Midbrain (tissue), 1 donor: Measurements from ENCODE around the gene PPP5C.

ENCODE experiments used
- DNase-seq: peaks from one replicate; lab custom pipeline; 2025; lab: John Stamatoyannopoulos, UW

PPP5C gene

GRCh38 chr19:46330319-46330918 is 16.5 kb upstream of the PPP5C start:
- no peak for DNase-seq

- DNase-seq: no peak
Observed at GRCh38 chr19:46337487-46337886, 9.4 kb upstream of the PPP5C start.

GRCh38 chr19:46339446-46339845 is 7.4 kb upstream of the PPP5C start:
- DNase-seq: no peak

GRCh38 chr19:46340051-46340659 is 6.7 kb upstream of the PPP5C start:
- no peak for DNase-seq

GRCh38 chr19:46341937-46342336 is 5.0 kb upstream of the PPP5C start:
- no peak for DNase-seq

- DNase-seq: no peak
Observed at GRCh38 chr19:46344363-46344762, 2.5 kb upstream of the PPP5C start.

- DNase-seq: no peak
Observed at GRCh38 chr19:46345157-46345556, 1.7 kb upstream of the PPP5C start.

- no peak for DNase-seq
Observed at GRCh38 chr19:46347572-46347883, 641 bp downstream of the PPP5C start.

GRCh38 chr19:46347985-46348384 is 1.1 kb downstream of the PPP5C start:
- no peak for DNase-seq

GRCh38 chr19:46349311-46349993 is 2.6 kb downstream of the PPP5C start:
- no peak for DNase-seq

GRCh38 chr19:46350029-46350757 is 3.3 kb downstream of the PPP5C start:
- no peak for DNase-seq

GRCh38 chr19:46350758-46351159 is 3.9 kb downstream of the PPP5C start:
- DNase-seq: no peak

GRCh38 chr19:46351241-46352041 is 4.6 kb downstream of the PPP5C start:
- no peak for DNase-seq

- no peak for DNase-seq
Observed at GRCh38 chr19:46353730-46354528, 7.0 kb downstream of the PPP5C start.

- no peak for DNase-seq
Observed at GRCh38 chr19:46355234-46356148, 8.6 kb downstream of the PPP5C start.

- no peak for DNase-seq
Observed at GRCh38 chr19:46356149-46357055, 9.5 kb downstream of the PPP5C start.

- DNase-seq: no peak
Observed at GRCh38 chr19:46357846-46358583, 11.1 kb downstream of the PPP5C start.

GRCh38 chr19:46361915-46362314 is 15.0 kb downstream of the PPP5C start:
- DNase-seq: no peak
